GM19397 (cell line): ENCODE data around the gene FBXW11.

ENCODE experiments used
- ATAC-seq: cut with Tn5 transposase; IDR thresholded peaks from one replicate; pipeline ENCODE4 v1.9.1; 2021; ENCODE audit warnings: mild to moderate bottlenecking, moderate library complexity; ENCODE audit not compliant: unreplicated experiment

Gene FBXW11

DNA sequence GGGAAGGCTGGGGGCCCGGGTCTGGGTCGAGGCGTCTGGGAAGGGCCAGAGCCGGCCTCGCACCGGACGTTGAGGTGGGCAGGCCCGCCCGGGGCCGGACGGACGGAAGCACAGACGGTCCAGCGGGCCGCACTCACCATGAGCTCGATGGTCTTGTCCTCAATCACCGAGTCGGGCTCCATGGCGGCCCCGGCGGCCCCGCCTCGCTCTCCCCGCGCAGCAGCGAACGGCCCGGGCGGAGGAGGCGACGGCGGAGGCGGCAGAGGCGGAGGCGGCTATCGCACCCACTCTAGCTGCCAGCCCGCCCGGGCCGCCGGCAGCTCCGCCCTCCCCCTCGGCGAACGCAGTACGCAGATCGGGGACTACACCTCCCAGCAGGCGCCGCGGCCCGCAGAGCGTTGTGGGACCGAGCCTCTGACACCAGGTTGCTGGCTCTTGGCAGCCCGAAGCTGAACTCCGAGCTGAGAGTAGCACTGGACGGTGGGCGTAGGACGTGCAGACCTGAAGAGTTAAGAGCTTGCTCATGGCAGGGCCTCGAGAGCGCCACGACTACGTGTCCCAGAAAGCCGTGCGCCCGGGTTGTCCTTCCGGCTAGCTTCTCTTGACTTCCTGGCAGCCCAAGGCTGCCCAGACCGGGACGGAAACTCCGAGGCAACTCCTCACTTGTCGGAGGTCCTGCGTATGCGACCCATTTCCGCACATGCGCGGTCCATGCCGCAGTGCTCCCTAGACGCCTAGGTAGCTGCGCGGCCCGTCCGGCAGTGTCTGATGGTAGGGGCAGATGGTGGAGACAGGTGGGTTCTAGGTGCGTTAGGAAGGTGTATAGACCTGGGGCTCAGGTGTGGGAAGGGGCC lies at the start of gene FBXW11:
TSS of gene FBXW11 (minus strand) at position 318 of the 854 bp plus-strand sequence. CDS start at position 182, 136 bp downstream.
- ATAC-seq = peak; percentile 88

DNA sequence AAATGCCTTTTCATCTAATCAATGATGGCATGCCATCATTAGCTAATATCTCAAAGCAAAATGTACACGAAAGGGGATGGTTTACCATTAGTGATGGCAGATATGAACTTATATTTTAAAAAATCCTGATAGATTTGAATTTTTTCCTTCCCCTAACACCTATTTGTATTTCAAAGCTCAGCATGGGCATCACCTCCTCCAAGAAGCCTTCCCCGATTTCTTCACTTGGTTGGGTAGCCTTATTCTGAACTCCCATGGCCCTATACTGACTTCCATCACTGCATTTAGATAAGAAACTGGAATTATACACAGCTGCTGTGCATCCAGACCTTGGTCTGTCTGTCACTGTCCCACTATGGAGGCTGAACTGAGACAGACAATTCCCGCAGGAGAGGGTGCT lies 49.6 kb upstream of the FBXW11 start:
- ATAC-seq = no peak

DNA sequence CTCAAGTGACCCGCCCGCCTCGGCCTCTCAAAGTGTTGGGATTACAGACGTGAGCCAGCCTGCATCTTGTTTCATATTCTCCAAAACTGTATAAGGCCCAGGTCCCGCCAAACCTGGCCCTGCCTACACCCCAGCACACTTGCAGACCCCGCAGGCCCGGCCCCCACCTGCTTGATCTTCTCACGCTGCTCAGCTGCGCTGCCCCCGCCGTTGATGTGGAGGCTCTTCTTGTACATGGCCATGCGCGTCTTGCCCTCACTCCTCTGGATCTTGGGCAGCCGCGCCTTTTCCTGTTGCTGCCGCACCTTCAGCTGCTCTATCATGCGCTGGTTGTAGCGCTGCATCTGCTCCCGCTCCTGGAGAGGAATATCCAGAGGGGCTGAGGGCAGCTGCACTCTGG lies 49.0 kb upstream of the FBXW11 start:
- ATAC-seq = no peak

DNA sequence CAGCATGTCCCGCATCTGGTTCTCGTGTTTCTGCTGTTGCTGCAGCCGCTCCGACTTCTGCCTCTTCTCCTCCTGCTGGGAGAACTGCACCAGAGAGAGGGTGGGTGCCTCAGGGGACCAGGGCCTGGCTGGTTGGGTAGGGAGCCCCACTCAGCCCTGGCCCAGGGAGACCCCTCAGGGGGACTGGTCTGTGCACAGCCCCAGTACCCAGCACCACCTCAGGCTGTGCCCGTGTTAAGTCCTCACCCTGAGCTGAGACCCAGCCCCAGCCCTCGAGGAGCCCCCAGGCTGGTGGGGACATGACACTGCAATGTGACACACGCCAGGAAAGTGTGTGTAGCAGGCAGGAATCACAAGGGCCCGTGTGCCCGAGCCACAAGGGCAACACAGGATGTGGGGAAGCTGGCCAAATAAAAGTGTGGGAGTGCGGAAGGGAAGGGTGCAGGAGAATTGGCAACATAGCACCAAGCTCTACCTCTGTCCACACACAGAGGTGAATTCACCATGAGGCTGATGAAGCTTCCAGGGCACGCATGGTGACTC lies 48.2 kb upstream of the FBXW11 start:
- no peak for ATAC-seq

DNA sequence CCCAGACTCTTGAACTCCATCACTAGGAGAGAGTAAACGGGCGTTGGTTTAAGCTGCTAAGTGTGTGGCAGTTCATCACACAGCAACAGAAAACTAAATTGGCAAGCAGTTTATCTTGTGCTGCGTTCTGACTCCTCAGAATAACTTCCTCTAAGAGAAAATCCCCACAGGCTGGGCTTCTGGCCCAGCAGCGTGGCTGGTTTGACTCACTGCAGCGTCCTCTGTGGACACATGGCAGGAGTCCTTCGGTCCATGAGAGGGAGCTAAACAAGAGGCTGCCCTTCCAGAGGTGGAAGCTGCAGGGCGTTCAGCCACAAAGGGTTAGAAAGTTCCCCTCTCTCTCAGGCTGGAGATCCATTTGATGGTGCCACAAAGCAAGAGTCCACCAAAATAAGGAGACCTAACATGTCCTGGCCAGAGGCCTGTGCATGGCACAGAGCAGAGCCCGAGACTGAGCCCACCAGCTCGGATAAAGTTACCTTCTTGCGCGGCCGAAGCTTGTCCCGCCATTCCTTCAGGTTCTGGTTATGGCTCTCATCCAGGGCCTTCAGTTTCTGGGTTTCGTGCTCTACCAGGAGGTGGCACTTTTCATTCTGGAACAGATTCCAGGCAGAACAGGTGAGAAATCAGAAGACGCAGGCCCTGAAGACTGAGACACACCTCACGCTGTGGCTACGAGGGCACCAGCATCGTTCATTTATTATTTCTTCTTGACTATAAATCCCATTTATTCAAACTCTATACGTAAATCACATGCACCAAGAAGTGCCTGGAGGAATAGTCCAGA lies 46.2 kb upstream of the FBXW11 start:
- no peak for ATAC-seq

DNA sequence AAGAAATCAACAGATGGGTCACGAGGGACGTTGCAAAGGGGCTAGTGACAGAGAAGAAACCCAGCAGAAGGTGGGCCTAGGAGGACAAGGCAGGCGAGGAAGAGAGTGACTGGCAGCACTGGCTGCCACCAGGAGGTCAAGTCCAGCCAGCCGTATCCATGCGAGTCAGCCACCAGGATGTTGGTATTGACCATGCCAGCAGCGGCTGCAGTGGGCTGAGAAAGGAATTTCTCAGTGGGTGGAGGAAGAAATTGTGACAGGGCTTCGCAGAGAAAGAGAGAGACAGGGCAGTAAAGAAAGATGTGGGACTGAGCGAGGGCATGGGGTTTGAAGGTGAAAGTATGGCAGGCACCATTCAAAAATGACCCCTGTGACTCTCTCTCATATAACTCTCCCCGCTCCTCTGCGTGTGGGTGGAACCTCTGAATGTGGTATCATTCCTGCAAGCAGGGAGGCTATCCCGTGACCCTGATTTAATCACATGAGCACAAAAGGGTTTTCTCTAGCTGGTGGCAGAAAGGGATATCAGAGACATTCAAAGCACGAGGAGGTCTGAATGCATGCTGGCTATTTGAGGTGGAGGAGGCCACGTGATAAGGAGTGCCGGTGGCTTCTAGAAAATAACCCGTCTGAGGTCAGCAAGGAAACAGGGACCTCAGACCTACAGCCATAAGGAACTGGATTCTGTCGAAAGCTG lies 45.4 kb upstream of the FBXW11 start:
- ATAC-seq = no peak

DNA sequence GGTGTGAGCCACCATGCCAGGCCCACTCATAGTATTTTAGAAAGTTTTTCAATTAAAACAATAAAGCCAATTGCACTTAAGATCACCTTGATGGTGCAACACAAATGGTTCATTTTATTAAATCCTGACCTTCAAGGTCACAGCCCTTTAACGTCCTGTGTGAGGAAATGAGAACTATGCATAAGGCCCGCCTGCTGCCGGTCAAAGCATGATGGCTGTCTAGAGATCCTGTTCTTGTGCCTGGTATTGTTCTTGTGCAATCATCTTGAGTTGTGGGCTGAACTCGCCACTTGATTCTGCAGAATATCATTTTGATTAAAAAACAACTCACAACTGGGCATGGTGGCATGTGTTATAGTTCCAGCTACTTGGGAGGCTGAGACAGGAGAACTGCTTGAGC lies 43.6 kb upstream of the FBXW11 start:
- no peak for ATAC-seq

DNA sequence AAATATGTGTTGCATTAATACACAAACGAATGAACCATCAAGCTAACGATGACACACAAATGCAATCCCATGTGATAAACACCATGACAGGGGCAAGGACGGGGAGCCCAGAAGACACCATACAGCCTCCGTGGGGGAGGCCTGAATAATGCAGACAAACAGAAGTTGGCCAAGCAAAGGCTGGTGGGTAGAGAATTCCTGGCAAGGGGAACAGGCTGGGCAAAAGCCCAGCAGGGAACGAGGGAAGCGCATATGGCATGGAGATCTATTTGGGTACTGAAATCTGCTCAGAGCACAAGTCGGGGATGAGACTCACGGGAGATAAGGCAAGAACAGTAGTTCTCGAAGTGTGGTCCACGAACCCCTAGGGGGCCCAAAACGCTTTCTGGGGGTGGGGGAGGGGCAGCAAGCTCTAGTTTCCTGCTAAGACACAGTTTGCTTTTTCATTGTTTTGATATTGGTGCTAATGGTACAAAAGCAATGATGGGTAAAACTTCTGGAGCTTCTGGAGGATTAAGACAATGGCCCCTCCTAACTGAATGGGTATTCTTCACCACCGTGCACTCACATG lies 42.9 kb upstream of the FBXW11 start:
- no peak for ATAC-seq

DNA sequence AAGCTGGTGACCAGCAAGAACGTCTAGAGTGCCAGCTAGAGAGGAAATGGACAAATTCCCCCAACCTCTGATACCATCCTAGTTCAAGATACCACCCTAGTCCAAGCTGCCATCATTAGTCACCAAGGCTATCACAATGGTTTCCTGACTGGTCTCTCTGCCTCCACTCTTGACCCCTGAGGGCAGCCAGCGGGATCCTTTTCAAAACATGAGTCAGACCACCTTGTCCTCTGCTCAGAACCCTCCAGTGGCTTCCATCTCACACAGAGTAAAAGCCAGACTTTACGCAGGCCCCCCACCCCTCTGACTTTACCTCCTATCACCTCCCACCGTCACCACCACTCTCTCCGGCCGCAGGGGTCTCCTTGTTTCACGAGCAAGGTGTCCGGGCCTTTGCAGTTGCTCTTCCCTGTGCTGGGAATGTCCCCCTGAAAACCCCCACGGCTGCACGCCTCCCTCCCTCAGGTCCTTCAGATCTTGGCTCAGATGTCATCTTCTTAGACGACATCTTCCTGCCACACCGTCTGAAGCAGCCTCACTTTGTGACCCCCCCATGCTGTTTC lies 42.2 kb upstream of the FBXW11 start:
- no peak for ATAC-seq

DNA sequence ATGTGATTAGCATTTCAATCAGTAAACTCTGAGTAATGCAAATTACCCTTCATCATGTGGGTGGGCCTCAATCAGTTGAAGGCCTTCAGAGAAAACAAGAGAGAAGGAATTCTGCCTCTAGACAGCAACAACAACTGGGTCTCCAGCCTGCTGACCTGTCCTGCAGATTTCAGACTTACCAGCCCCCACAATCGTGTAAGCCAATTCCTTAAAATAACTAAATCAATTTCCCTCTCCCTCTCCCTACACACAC lies 41.7 kb upstream of the FBXW11 start:
- no peak for ATAC-seq

DNA sequence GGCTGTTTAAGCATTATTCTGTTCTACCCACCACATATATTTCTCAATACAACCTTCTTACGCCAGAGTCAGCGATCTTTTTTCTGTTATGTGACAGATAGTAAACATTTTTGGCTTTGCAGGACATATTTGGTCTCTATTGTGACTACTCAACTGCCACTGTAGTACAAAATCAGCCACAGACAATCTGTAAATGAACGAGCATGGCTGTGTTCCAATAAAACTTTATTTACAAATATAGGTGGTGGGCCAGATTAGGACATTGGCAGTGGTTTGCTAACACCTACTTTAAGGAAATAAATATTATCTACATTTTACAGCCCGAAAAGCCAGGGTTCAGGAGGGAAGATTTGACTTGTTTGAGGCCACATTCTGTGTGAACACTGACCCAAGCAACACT lies 40.2 kb upstream of the FBXW11 start:
- no peak for ATAC-seq

DNA sequence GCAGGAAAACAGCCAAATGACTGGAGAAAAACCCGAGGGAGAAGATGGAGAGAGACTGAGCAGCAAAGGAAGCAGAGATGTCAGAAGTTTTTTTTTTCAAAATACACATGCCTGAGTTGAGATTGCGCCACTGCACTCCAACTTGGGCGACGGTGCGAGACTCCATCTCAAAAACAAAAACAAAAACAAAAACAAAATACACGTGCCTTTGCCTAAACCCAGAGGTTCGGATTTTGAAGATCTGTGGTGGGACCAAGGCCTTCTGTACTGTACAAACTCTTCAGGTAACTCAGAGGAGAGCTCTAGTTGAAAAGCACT lies 38.8 kb upstream of the FBXW11 start:
- no peak for ATAC-seq

DNA sequence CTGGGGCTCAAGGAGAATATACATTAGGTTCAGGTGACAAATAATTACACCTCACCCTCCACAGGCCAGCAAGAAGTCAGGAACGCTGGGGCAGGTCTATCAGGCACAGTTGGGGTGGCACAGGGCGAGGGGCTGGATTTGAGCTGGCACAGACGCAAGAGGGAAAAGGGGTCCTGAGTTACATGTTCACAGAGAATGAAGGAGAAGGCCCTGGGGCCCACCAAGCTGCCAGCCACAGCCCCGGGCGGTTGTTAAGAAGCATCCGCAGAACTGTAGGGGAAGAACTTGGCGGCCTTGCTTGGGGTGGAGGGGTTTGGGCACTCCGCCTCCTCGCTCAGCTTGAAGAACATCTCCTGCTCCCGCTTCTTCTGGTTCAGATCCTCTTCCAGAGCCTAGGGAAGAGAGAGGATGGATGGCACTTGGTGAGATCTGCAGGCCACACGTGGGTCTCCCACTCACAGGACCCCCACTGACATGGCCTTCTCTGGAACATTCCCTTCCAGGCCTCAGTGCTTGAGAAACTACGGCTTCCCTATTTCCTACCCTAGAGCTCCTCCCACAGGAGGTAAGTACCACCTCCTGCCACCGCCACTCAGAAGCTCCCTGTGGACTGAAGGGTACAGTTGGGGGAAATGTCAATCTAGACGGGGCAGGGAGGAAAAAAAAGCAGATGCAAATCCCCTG lies 38.3 kb upstream of the FBXW11 start:
- no peak for ATAC-seq

DNA sequence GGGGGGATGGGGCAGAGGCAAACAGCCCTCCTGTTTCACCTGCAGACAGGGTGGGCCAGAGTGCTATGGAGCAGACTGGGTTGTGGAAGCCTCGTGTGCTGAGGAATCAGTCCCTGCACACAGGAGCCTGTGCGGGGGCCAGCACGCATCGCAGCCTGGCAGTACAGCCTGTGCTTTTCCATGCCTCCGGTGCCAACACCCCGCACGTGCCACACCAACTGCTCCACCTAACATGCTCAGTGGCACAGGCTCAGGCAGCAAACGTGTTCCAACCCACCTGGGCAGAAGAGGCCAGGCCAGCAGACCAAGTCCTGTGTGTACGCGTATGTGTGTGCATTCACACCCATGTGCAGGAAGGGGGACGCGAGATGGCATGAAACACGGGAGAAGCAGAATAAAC lies 37.4 kb upstream of the FBXW11 start:
- no peak for ATAC-seq

DNA sequence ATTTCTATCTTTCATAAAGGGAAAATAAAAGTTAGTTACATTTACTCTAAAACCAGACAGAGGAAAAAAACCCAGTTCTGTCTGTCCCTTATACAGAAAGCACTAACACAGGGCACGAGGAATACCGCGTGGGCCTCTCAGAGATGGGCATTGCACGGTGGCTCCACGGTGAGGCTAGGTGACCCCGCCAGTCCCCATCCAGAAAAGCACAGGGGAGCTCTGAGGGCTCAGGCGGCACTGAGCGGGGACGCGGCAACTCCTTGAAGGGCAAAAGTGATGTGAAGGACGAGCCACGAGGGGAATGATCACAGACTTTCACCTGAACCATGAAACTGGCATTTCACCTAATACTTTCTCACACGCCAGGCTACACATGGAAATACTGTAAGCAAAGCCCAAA lies 35.7 kb upstream of the FBXW11 start:
- ATAC-seq = no peak

DNA sequence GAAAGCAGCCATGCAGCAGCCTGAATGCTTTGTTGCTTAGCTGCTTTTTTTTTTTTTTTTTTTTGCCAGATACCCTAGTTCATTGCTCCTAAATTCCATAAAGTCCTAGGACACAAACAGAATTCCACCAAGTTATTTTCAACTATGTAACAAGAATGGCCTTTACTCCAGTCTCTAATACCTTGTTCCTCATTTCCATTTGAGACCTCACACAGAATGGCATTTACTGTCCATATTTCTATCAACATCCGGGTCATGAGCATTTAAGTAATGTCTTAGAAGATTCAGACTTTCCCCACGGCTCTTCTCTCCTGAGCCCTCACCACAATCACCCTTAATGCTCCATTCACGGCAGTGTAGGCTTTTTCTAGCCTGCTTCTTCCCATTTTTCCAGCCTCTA lies 31.7 kb upstream of the FBXW11 start:
- ATAC-seq = no peak

DNA sequence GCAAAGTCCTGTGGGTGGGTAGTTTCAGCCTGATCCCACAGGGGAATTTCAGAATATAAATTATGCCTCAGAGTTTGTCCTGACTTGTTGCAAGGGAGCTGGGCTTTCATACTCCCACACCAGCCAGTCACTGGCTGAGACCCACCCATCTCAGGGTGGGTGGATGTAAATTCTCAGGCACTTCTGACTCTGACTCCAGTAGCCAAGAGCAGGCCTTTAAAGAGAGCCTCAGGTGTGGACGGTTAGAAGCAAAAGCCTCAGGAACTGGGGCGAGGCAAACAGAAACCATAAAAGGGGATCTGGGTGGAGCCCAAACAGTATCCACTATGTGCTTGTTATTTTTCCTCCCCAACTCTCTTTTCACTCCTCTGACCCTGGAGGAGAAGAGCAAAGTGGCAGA lies 28.6 kb upstream of the FBXW11 start:
- ATAC-seq = no peak

DNA sequence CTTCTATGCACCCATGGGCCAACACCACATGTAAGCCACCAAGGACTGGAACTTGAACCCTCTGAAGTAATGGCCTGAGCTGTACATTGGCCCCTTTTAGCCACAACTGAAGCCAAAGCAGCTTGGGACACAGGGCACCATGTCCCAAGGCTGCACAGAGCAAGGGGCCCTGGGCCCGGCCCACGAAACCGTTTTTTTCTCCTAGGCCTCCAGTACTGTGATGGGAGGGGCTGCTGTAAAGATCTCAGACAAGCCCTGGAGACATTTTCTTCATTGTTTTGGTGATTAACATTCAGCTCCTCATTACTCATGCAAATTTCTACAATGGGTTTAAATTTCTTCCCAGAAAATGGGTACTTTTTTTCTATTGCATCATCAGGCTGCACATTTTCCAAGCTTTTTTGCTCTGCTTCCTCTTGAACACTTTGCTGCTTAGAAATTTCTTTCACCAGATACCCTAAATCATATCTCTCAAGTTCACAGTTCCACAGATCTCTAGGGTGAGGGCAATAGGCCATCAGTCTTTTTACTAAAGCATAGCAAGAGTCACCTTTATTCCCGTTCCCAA lies 25.5 kb upstream of the FBXW11 start:
- no peak for ATAC-seq

DNA sequence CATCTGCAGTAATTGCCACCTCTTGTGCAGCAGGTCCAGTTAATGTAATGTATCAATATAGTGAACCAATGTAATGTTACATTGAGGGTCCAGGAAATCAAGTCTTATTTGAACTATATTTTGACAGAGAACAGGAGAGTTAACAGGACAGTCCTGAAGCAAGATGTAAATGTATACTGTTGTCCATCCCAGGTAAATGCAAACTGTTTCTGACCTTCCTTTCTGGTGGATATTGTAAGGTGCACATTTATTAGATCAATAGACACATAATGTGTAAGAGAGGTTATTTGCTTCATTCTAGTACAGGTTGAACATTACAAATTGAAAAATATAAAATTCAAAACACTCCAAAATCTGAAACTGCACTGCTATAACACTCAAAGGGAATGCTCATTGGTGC lies 23.4 kb upstream of the FBXW11 start:
- no peak for ATAC-seq

DNA sequence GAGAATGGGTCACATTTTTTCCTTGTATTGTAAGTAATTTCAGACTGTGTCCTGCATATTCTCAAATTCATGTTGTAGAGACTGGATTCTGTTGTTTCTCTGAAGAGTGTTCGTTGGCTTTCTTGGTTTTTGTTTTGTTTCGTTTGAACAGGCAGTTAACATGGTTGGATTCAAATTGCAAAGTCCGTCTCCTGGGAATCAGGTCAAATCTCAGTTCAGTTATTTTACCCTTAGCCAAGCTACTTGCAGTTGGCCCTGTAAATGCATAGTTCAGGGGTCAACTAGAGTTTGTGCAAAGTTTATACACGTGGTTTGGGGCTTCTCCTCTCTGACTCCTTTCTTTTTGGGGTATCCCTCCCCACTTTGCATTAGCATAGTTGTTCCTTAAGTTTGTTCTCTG lies 21.7 kb upstream of the FBXW11 start:
- ATAC-seq = no peak
